K562 (cell line): Measurements from ENCODE around the gene NDUFB1. TPM values are rescaled to one million over a fixed set of nuclear protein-coding genes. Genes with fewer than 3 reads are reported as not detected.

Experiments
- BCLAF1 ChIP-seq, 2 experiments: fragments of 450-650 bp in 1 of 2; IDR thresholded peaks; 2 replicates each; pipeline ENCODE4 v1.6.1; 2011 to 2017; ENCODE audit warnings: low read depth in 2 of 2, antibody characterized with exemption in 1 of 2, borderline replicate concordance in 1 of 2, low read length in 1 of 2, mild to moderate bottlenecking in 1 of 2, mixed read lengths in 1 of 2; ENCODE audit not compliant: control insufficient read depth in 1 of 2
- BCOR ChIP-seq: fragments of 450-650 bp; IDR thresholded peaks from 2 replicates; pipeline ENCODE4 v1.6.1; 2016
- CGGBP1 ChIP-seq: fragments of 250-450 bp; sonication (Bioruptor Pico); IDR thresholded peaks from 2 replicates; pipeline ENCODE4 v1.9.0; 2021; ENCODE audit warnings: mild to moderate bottlenecking
- EGR1 ChIP-seq: fragments of 450-650 bp; conservative IDR thresholded peaks from 2 replicates; pipeline ENCODE4 v1.6.1; 2017; ENCODE audit warnings: mild to moderate bottlenecking
- ELF1 ChIP-seq: fragments of 200-800 bp; sonication (Bioruptor generic); IDR thresholded peaks from 2 replicates; pipeline ENCODE4 v1.6.1; 2016; ENCODE audit warnings: missing genetic modification characterization, missing compliant biosample characterization
- ESRRA ChIP-seq: fragments of 450-650 bp; IDR thresholded peaks from 2 replicates; pipeline ENCODE4 v1.6.1; 2014; ENCODE audit warnings: low read depth, mild to moderate bottlenecking, moderate library complexity, borderline replicate concordance
- HMG20B ChIP-seq: fragments of 250-450 bp; sonication (Bioruptor Pico); IDR thresholded peaks from 2 replicates; pipeline ENCODE4 v1.5.0; 2021; ENCODE audit warnings: mild to moderate bottlenecking
- LARP7 ChIP-seq: fragments of 450-650 bp; IDR thresholded peaks from 2 replicates; pipeline ENCODE4 v1.6.1; 2016
- NFYB ChIP-seq: IDR thresholded peaks from 2 replicates; pipeline ENCODE4 v1.6.1; 2011; ENCODE audit warnings: mild to moderate bottlenecking, moderate library complexity; ENCODE audit not compliant: insufficient read length; ENCODE audit errors: extremely low read depth
- PHF8 ChIP-seq: fragments of 200-600 bp; sonication (generic); IDR thresholded peaks from 2 replicates; pipeline ENCODE4 v1.6.1; 2012; ENCODE audit warnings: mixed run types, mild to moderate bottlenecking, inconsistent platforms, low read length, moderate library complexity, borderline replicate concordance
- POLR2A ChIP-seq: fragments of 450-650 bp; conservative IDR thresholded peaks from 2 replicates; pipeline ENCODE4 v1.6.1; 2016
- RFX5 ChIP-seq: IDR thresholded peaks from 2 replicates; pipeline ENCODE4 v1.6.1; 2011; ENCODE audit warnings: low read depth, mild to moderate bottlenecking, improper control_type of control experiment, low read length
- SIX5 ChIP-seq, 2 experiments: IDR thresholded peaks; 2 replicates each; pipeline ENCODE4 v1.6.1; 2011; ENCODE audit warnings: low read length in 2 of 2, borderline replicate concordance in 1 of 2, low read depth in 1 of 2, mild to moderate bottlenecking in 1 of 2, moderate library complexity in 1 of 2; ENCODE audit not compliant: insufficient read depth in 1 of 2
- TGIF2 ChIP-seq: sonication (generic); formaldehyde crosslinking; IDR thresholded peaks from 2 replicates; pipeline ENCODE4 v1.8.1; 2022; ENCODE audit warnings: mild to moderate bottlenecking, missing genetic modification reagents, moderate library complexity
- TSHZ1 ChIP-seq: fragments of 250-450 bp; sonication (Bioruptor Pico); IDR thresholded peaks from 2 replicates; pipeline ENCODE4 v1.4.0; 2020; ENCODE audit warnings: mild to moderate bottlenecking, moderate library complexity
- ZBTB9 ChIP-seq: fragments of 450-650 bp; formaldehyde crosslinking; IDR thresholded peaks from 2 replicates; pipeline ENCODE4 v1.4.0; 2020; ENCODE audit warnings: mild to moderate bottlenecking, moderate library complexity
- ZEB2 ChIP-seq: fragments of 450-650 bp; IDR thresholded peaks from 2 replicates; pipeline ENCODE4 v1.6.1; 2016
- ZNF232 ChIP-seq: sonication (generic); formaldehyde crosslinking; IDR thresholded peaks from 2 replicates; pipeline ENCODE4 v1.8.0; 2022; ENCODE audit warnings: mild to moderate bottlenecking, missing genetic modification reagents
- ZNF561 ChIP-seq: fragments of 450-650 bp; formaldehyde crosslinking; conservative IDR thresholded peaks from 2 replicates; pipeline ENCODE4 v1.4.0; 2020; ENCODE audit warnings: mild to moderate bottlenecking, moderate library complexity
- ZNF586 ChIP-seq: fragments of 450-650 bp; formaldehyde crosslinking; conservative IDR thresholded peaks from 2 replicates; pipeline ENCODE4 v1.4.0; 2020; ENCODE audit warnings: mild to moderate bottlenecking, moderate library complexity
- polyA plus RNA-seq, 8 experiments: library from polyadenylated mRNA; depleted of rRNA in 4 of 8; stranded (reverse) in 5 of 8; unstranded in 3 of 8; fragments of >200 nt; fragmentation: Nextera tagmentation in 2 of 8; fragmentation: Illumina TruSeq in 1 of 8; extraction: Ambion mirVana in 2 of 8; extraction: Trizol in 1 of 8; gene quantifications; 2 replicates each; pipeline versions ENCODE4 v1.2.1 to v1.2.3, GENCODE V29; 2011 to 2014; ENCODE audit warnings: inconsistent platforms in 1 of 8, missing spikeins in 1 of 8
- total RNA-seq, 7 experiments: library from RNA; depleted of rRNA in 6 of 7; stranded (reverse); fragments of >200 nt in 6 of 7; fragmentation: Illumina TruSeq in 2 of 7; extraction: Trizol in 2 of 7; gene quantifications; 2 replicates each; pipeline versions ENCODE4 v1.2.1 to v1.2.3, GENCODE V29; 2011 to 2021; ENCODE audit warnings: low replicate concordance in 1 of 7

Gene NDUFB1
- total and polyA plus RNA-seq, 9 of the 15 experiments (the other 6 are each of a cell fraction or from before 2014, with no cell fraction given) = 102 to 767 (median 325) TPM

GRCh38 chr14:92108345-92109254 lies 12.9 kb downstream of the NDUFB1 start (continued):
- TF ChIP-seq SIX5 (IDR thresholded peaks at IDR 0.05; ENCODE audit: borderline replicate concordance in 1 of 2, insufficient read depth in 1 of 2, low read depth in 1 of 2, low read length in 2 of 2) = no peak
- no peak for TF ChIP-seq ZNF232
- TF ChIP-seq HMG20B = no peak
- TF ChIP-seq LARP7 = no peak
- TF ChIP-seq TSHZ1 (CRISPR knock-in tag) = no peak
- TF ChIP-seq TGIF2 (CRISPR knock-in tag) = no peak
- TF ChIP-seq ZNF561 (CRISPR knock-in tag) = no peak
- TF ChIP-seq BCOR = no peak
- 0 out of 4 replicates have a peak, but pooled peaks of 1 of the 2 experiments have one; percentile 31 for TF ChIP-seq BCLAF1 (IDR thresholded peaks at IDR 0.05; ENCODE audit: borderline replicate concordance in 1 of 2, control insufficient read depth in 1 of 2, low read depth in 2 of 2, low read length in 1 of 2)
- TF ChIP-seq ESRRA = 0 out of 2 replicates have a peak, but pooled peaks have one; percentile 4
- TF ChIP-seq ZEB2 = no peak
- TF ChIP-seq PHF8 = peak; percentile 14; the same call in 1 of the 2 replicates
- TF ChIP-seq CGGBP1 (CRISPR knock-in tag) = peak; percentile 59; the same call in 1 of the 2 replicates
- peak; percentile 21 for TF ChIP-seq NFYB
- TF ChIP-seq ZNF586 (CRISPR knock-in tag) = 0 out of 2 replicates have a peak, but pooled peaks have one; percentile 7
- TF ChIP-seq EGR1 = peak; percentile 73
- TF ChIP-seq ELF1 (tag) = no peak
- TF ChIP-seq POLR2A = peak; percentile 87
- TF ChIP-seq ZBTB9 (CRISPR knock-in tag) = 0 out of 2 replicates have a peak, but pooled peaks have one; percentile 34
- no peak for TF ChIP-seq RFX5
